IMR-90 (cell line): ENCODE data around the gene MYOM1.

Experiments
- ELK1 ChIP-seq: fragments of 150-350 bp; IDR thresholded peaks from 2 replicates; pipeline ENCODE4 v1.6.1; 2016; ENCODE audit warnings: low read depth, mild to moderate bottlenecking, low read length, moderate library complexity, borderline replicate concordance
- FOS ChIP-seq: fragments of 150-350 bp; IDR thresholded peaks from 2 replicates; pipeline ENCODE4 v1.6.1; 2016; ENCODE audit warnings: low read depth, low read length
- MXI1 ChIP-seq: IDR thresholded peaks from 2 replicates; pipeline ENCODE4 v1.6.1; 2012; ENCODE audit warnings: low read depth, mild to moderate bottlenecking, low read length, moderate library complexity, borderline replicate concordance
- NFE2L2 ChIP-seq: fragments of 150-350 bp; IDR thresholded peaks from 2 replicates; pipeline ENCODE4 v1.6.1; 2016; ENCODE audit warnings: low read depth, mild to moderate bottlenecking, low read length
- POLR2A ChIP-seq: IDR thresholded peaks from 2 replicates; pipeline ENCODE4 v1.6.1; 2012; ENCODE audit warnings: mild to moderate bottlenecking, low read depth, low read length
- RAD21 ChIP-seq: IDR thresholded peaks from 2 replicates; pipeline ENCODE4 v1.6.1; 2012; ENCODE audit warnings: low read length, improper control_type of control experiment
- RCOR1 ChIP-seq: IDR thresholded peaks from 2 replicates; pipeline ENCODE4 v1.6.1; 2012; ENCODE audit warnings: mild to moderate bottlenecking, low read length, improper control_type of control experiment; ENCODE audit not compliant: insufficient replicate concordance
- RFX5 ChIP-seq: IDR thresholded peaks from 2 replicates; pipeline ENCODE4 v1.8.0; 2012; ENCODE audit warnings: low read depth, mild to moderate bottlenecking, low read length, moderate library complexity
- TF ChIP-seq, protein P1 (sequence below): conservative IDR thresholded peaks from 2 replicates; pipeline ENCODE4 v1.5.1; 2012; ENCODE audit warnings: mild to moderate bottlenecking, low read depth, low read length, improper control_type of control experiment

DNA sequence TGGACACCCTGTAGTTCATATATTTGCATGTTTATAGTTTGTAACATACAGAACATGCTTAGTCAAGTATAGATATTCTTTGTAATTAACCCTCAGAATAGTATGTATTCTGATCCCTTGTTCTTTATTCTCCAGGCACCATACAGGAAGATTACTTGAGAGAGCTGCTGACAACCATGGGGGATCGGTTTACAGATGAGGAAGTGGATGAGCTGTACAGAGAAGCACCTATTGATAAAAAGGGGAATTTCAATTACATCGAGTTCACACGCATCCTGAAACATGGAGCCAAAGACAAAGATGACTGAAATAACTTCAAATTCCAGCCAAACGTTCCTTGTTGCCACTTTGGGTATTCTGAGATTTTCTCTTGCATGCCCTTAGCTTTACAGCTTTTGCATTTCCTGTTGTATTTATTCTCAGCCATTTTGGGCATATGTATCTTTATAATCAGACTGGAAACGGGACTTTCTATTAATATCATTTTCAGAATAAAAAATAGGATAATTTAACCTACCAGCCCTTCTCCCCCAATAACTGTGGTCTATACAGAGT, 35.9 kb upstream of the MYOM1 start:
- TF ChIP-seq POLR2A = no peak
- TF ChIP-seq, protein P1, sequence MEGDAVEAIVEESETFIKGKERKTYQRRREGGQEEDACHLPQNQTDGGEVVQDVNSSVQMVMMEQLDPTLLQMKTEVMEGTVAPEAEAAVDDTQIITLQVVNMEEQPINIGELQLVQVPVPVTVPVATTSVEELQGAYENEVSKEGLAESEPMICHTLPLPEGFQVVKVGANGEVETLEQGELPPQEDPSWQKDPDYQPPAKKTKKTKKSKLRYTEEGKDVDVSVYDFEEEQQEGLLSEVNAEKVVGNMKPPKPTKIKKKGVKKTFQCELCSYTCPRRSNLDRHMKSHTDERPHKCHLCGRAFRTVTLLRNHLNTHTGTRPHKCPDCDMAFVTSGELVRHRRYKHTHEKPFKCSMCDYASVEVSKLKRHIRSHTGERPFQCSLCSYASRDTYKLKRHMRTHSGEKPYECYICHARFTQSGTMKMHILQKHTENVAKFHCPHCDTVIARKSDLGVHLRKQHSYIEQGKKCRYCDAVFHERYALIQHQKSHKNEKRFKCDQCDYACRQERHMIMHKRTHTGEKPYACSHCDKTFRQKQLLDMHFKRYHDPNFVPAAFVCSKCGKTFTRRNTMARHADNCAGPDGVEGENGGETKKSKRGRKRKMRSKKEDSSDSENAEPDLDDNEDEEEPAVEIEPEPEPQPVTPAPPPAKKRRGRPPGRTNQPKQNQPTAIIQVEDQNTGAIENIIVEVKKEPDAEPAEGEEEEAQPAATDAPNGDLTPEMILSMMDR = no peak
- no peak for TF ChIP-seq RAD21
- TF ChIP-seq NFE2L2 = no peak
- TF ChIP-seq RFX5 = no peak
- TF ChIP-seq ELK1 = no peak
- no peak for TF ChIP-seq FOS
- no peak for TF ChIP-seq RCOR1
- TF ChIP-seq MXI1 = no peak
